Measurements from ENCODE around the gene C3AR1.
"Not testable (repeated sequence)": the region's sequence is repeated elsewhere in the genome, so short reads cannot be mapped to it uniquely, and the experiment has no call there.

Gene C3AR1

GRCh38 chr12:8030189-8030588 lies 36.0 kb downstream of the C3AR1 start:
- no peak for DNase-seq
- no peak for TF ChIP-seq POLR2A (IDR thresholded peaks at IDR 0.05; ENCODE audit: low read length)

DNA sequence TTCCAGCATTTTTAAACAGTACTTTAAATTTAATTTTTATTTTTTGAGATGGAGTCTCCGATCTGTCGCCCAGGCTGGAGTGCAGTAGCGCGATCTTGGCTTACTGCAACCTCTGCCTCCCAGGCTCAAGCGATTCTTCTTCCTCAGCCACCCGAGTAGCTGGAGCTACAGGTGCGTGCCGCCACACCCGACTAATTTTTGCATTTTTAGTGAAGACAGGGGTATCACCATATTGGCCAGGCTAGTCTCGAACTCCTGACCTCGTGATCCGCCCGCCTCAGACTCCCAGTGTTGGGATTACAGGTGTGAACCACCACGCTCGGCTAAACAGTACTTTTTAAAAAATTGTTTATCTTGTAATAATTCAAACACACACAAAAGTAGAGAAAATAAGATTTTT lies 37.9 kb downstream of the C3AR1 start:
- DNase-seq, result no peak
- TF ChIP-seq GATA1 (IDR thresholded peaks at IDR 0.05; ENCODE audit: low read depth, low read length), result no peak
- TF ChIP-seq POLR2A (IDR thresholded peaks at IDR 0.05; ENCODE audit: low read length), result no peak

DNA sequence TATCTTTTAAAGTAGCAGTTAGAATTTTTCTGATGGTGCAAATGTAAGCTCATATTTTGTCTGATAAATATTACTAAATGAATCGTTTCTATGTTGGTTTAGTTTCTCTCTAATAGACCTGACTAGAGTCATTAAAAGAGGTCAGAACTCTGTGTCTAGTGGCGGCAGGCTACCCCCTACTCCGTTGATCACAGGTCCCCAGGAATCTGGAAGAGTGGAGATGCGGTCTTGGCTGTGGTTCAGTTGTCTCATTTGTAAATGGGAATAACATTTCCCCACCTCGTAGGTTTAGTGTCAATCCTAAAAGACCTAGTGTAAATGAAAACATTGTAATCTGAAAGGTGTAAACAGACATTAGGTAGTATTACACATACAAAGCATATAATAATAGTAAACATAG lies 38.3 kb downstream of the C3AR1 start:
- TF ChIP-seq GATA1 (IDR thresholded peaks at IDR 0.05; ENCODE audit: low read depth, low read length) (no peak), POLR2A (IDR thresholded peaks at IDR 0.05; ENCODE audit: low read length) (no peak)

DNA sequence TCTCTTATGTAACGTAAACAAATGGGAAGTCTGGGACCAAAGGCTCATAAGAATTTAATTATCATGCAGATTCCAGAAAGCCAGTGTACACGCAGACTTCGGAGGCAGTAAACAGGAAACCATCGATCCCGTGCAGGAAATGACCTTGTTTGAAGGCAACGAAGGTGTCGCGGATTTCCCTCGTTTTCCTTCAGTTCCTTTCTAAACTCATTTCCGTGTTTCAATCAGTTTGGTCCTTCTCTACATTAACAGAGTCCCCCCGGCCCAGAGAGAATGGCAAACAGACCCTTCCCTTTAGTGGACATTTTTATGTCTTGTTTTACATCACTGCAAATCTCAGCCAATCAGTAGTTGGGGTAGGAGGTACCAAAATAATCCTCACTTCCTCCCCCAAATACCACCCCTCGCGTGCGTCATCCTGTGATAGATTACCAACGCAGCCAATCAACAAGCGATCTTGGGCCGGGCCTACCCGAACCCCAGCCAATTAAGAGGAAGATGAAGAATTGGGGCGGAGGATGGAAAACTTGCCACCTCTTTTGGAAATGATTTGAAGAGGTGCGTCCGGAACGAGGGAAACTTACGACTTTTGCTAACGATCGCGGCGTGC lies 39.8 kb downstream of the C3AR1 start:
- peak; percentile 98 for DNase-seq
- TF ChIP-seq POLR2A (IDR thresholded peaks at IDR 0.05; ENCODE audit: low read length), result peak; percentile 93
- TF ChIP-seq GATA1 (IDR thresholded peaks at IDR 0.05; ENCODE audit: low read depth, low read length), result no peak

More for the DNA sequence above, 38.3 kb downstream of the C3AR1 start:
- DNase-seq, result no peak

DNA sequence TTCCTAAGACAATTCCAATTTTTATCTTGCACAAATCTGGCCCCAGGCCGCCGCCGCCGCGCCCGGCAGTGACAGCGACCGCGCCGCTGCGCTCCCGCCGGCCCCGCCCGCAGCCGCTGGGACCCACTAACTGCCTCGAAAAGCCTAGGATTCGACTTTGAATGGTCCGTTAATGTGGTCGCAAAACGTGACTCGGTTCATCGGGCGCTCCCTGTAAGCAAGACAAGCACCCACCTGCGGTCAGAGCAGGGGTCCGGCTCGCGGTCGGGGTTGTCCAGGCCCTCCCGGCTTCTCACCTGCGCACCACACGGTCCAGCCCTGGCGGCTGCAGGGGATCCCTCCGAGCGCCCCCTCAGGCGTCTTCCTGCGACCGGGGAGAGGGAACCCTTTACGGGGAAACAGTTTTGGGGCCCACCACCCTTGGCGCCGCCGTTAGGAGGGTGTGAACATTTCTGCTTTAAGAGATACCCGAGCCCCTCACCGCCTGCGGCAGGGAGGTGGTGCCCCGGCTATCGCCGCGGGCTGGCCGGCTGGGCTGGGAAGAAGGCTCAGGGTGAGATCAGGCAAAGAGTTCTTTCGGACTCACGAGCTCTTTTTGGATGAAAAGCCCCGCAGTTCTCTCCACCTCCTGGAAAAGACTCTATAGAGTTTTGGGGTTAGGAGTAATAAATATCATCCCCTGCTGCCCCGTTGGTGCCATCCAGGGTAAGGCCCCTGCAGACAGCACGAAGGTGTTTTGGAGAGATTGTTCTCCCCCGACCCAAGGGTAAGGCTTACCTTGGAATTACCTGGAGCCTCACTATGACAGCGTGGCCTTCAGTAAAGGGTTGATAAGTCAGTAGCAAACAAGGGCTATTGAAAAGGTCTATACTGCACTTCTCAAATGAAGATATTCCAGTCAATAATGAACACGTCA lies 47.2 kb downstream of the C3AR1 start:
- TF ChIP-seq GATA1 (IDR thresholded peaks at IDR 0.05; ENCODE audit: low read depth, low read length) (no peak), POLR2A (IDR thresholded peaks at IDR 0.05; ENCODE audit: low read length) (no peak)
- DNase-seq, result peak; percentile 84 to 91

DNA sequence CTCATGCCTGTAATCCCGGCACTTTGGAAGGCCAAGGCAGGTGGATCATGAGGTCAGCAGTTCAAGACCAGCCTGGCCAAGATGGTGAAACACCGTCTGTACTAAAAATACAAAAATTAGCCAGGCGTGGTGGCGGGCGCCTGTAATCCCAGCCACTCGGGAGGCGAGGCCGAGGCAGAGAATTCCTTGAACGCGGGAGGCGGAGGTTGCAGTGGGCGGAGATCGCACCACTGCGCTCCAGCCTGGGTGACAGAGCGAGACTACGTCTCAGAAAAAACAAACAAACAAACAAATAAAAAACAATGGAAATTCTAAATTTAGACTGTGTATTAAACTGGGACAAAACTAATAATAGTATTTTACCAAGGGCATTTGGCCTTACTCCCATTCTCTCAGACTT lies 47.9 kb downstream of the C3AR1 start:
- not testable (repeated sequence) for DNase-seq

- DNase-seq, result no peak
- TF ChIP-seq GATA1 (IDR thresholded peaks at IDR 0.05; ENCODE audit: low read depth, low read length) (no peak), POLR2A (IDR thresholded peaks at IDR 0.05; ENCODE audit: low read length) (no peak)
These were observed 51.3 kb downstream of the C3AR1 start for GRCh38 chr12:8014836-8015235.

DNA sequence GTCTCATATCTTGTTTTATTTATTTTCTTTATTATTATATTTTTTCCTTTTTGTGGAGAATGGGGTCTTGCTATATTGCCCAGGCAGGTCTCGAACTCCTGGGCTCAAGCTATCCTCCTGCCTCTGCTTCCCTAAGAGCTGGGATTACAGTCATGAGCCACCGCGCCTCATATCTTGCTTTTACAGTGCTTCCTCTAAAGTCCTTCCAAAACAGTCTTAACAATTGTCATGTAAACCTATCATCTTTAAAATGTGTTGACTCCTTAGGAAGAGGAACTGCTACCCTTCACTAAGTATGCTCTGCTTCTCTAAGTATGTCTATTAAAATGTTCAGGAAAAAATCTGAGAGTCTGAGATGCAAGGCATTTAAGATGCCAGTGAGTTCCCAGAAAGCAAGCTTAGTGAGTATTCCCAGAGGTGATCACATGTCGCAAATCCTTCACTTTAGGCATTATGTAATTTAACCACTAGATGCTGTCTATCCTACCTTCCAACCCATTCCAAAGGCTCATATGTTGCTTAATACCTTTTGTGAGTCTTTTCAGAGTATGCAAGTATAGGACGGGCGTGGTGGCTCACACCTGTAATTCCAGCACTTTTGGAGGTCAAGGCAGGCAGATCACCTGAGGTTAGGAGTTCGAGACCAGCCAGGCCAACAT lies 53.4 kb downstream of the C3AR1 start:
- DNase-seq, result no peak
- no peak for TF ChIP-seq GATA1 (IDR thresholded peaks at IDR 0.05; ENCODE audit: low read depth, low read length)
- no peak for TF ChIP-seq POLR2A (IDR thresholded peaks at IDR 0.05; ENCODE audit: low read length)

- peak; percentile 29 to 70 for DNase-seq
- TF ChIP-seq GATA1 (IDR thresholded peaks at IDR 0.05; ENCODE audit: low read depth, low read length) (no peak), POLR2A (IDR thresholded peaks at IDR 0.05; ENCODE audit: low read length) (no peak)
These were observed 54.8 kb downstream of the C3AR1 start for GRCh38 chr12:8011331-8011730.
